A549 (cell line): ENCODE measurements around the gene MRPL20. TPM values are rescaled to one million over a fixed set of nuclear protein-coding genes. Genes with fewer than 3 reads are reported as not detected.
"Not testable (repeated sequence)": the region's sequence is repeated elsewhere in the genome, so short reads cannot be mapped to it uniquely, and the experiment has no call there.

Experiments used
- ATAC-seq, 2 experiments: fragments of 200-7000 bp in 1 of 2; fragments of >200 bp in 1 of 2; cut with Nextera tagmentation in 1 of 2; cut with Tn5 transposase in 1 of 2; 3 replicates each; pipeline versions ENCODE4 v1.8.0 to v1.9.1; 2018 to 2020; ENCODE audit warnings: mild to moderate bottlenecking in 1 of 2, moderate library complexity in 1 of 2
- CTCF ChIA-PET: fragments of 300-600 bp; sonication (Branson Sonifier 250); formaldehyde crosslinking; extraction: SDS; loops from one replicate; lab custom pipeline; 2021; ENCODE audit warnings: antibody characterized with exemption, inconsistent platforms; lab: Yijun Ruan, JAX
- POLR2A ChIA-PET: fragments of 350-600 bp; formaldehyde crosslinking; extraction: SDS; loops from one replicate; lab custom pipeline; 2021; ENCODE audit warnings: antibody characterized with exemption, inconsistent platforms; lab: Yijun Ruan, JAX
- DNase-seq, 2 experiments: peaks; one replicate each; pipeline versions ENCODE4 v3.0.0 to v3.0.0-alpha.2; 2011 to 2016; ENCODE audit warnings: low read depth in 1 of 2, low spot score in 1 of 2
- FAIRE-seq: peaks from 2 replicates; lab custom pipeline; 2011; peaks lifted over from hg19 to GRCh38; lab: Jason Lieb, UNC
- H3K27ac ChIP-seq, 2 experiments: fragments of >200 bp; sonication (Bioruptor Twin); formaldehyde crosslinking; 3 replicates each; pipeline ENCODE4 v1.5.1; 2016 to 2017
- H3K4me1 ChIP-seq: fragments of >200 bp; sonication (Bioruptor Twin); formaldehyde crosslinking; 3 replicates; pipeline ENCODE4 v1.6.1; 2016
- H3K4me2 ChIP-seq: fragments of >200 bp; sonication (Bioruptor Twin); formaldehyde crosslinking; 3 replicates; pipeline ENCODE4 v1.6.1; 2016
- H3K4me3 ChIP-seq: fragments of >200 bp; sonication (Bioruptor Twin); formaldehyde crosslinking; 3 replicates; pipeline ENCODE4 v1.5.1; 2016
- H3K9me3 ChIP-seq: fragments of >200 bp; sonication (Bioruptor Twin); formaldehyde crosslinking; 3 replicates; pipeline ENCODE4 v1.6.1; 2016
- BHLHE40 ChIP-seq: IDR thresholded peaks from 2 replicates; pipeline ENCODE4 v1.6.1; 2012; ENCODE audit warnings: low read depth, low read length, inconsistent platforms
- CBX2 ChIP-seq: fragments of 200-600 bp; sonication (generic); IDR thresholded peaks from 2 replicates; pipeline ENCODE4 v1.6.1; 2016; ENCODE audit warnings: low read depth, mild to moderate bottlenecking, borderline replicate concordance
- CBX8 ChIP-seq: fragments of 200-600 bp; sonication (generic); IDR thresholded peaks from 2 replicates; pipeline ENCODE4 v1.6.1; 2016
- CEBPB ChIP-seq, 2 experiments: fragments of >200 bp in 1 of 2; sonication (Bioruptor Twin) in 1 of 2; formaldehyde crosslinking in 1 of 2; IDR thresholded peaks; 2 replicates each; pipeline ENCODE4 v1.6.1; 2012 to 2016
- CHD4 ChIP-seq: fragments of 200-600 bp; sonication (generic); IDR thresholded peaks from 2 replicates; pipeline ENCODE4 v1.6.1; 2016; ENCODE audit warnings: antibody characterized with exemption, mild to moderate bottlenecking, borderline replicate concordance
- EHMT2 ChIP-seq: fragments of 200-600 bp; sonication (generic); IDR thresholded peaks from 2 replicates; pipeline ENCODE4 v1.6.1; 2016; ENCODE audit warnings: antibody characterized with exemption, low read depth, mild to moderate bottlenecking, moderate library complexity
- EP300 ChIP-seq, 2 experiments: fragments of >200 bp; sonication (Bioruptor Twin); formaldehyde crosslinking; IDR thresholded peaks; 2 replicates in 1 of 2; 3 replicates in 1 of 2; pipeline ENCODE4 v1.6.1; 2016 to 2017
- FOSB ChIP-seq: fragments of 250-450 bp; sonication (Bioruptor Pico); IDR thresholded peaks from 2 replicates; pipeline ENCODE4 v1.5.0; 2020; ENCODE audit warnings: mild to moderate bottlenecking, moderate library complexity
- GATA3 ChIP-seq: IDR thresholded peaks from 2 replicates; pipeline ENCODE4 v1.6.1; 2012; ENCODE audit warnings: borderline replicate concordance
- HDAC2 ChIP-seq: fragments of 200-600 bp; sonication (generic); IDR thresholded peaks from 2 replicates; pipeline ENCODE4 v1.6.1; 2016
- HOXA7 ChIP-seq: fragments of 250-450 bp; sonication (Bioruptor Pico); IDR thresholded peaks from 2 replicates; pipeline ENCODE4 v1.5.0; 2020; ENCODE audit warnings: mild to moderate bottlenecking, moderate library complexity
- NR3C1 ChIP-seq: fragments of >200 bp; sonication (Bioruptor Twin); formaldehyde crosslinking; IDR thresholded peaks from 3 replicates; pipeline ENCODE4 v1.6.1; 2017
- POLR2A ChIP-seq: IDR thresholded peaks from 2 replicates; pipeline ENCODE4 v1.6.1; 2012; ENCODE audit warnings: mild to moderate bottlenecking, low read length
- TP53 ChIP-seq: fragments of 250-450 bp; sonication (Bioruptor Pico); IDR thresholded peaks from 2 replicates; pipeline ENCODE4 v1.5.0; 2021; ENCODE audit warnings: mild to moderate bottlenecking, moderate library complexity
- ZFP36 ChIP-seq: fragments of 450-650 bp; IDR thresholded peaks from 2 replicates; pipeline ENCODE4 v1.6.1; 2014; ENCODE audit warnings: borderline replicate concordance; ENCODE audit not compliant: partially characterized antibody
- WGBS: methylation state at CpG from one replicate; pipeline ENCODE4 v1.1.6; 2017; ENCODE audit errors: missing lambda C conversion rate; 5-methylcytosine and 5-hydroxymethylcytosine counted together
- polyA plus RNA-seq, 4 experiments: library from polyadenylated mRNA; depleted of rRNA in 3 of 4; stranded (reverse); fragments of >200 nt; fragmentation: RNase III in 1 of 4; extraction: RNeasy Plus Mini Kit Qiagen cat#74134 plus additional on column Dnase treatment in 1 of 4; gene quantifications; 2 replicates in 3 of 4; 3 replicates in 1 of 4; pipeline ENCODE4 v1.2.3, GENCODE V29; 2011 to 2017
- TF ChIP-seq, protein P1 (sequence below): fragments of 200-600 bp; sonication (generic); IDR thresholded peaks from 2 replicates; pipeline ENCODE4 v1.6.1; 2016; ENCODE audit warnings: antibody characterized with exemption, mild to moderate bottlenecking, moderate library complexity
- TF ChIP-seq, protein P2 (sequence below): IDR thresholded peaks from 2 replicates; pipeline ENCODE4 v1.6.1; 2012; ENCODE audit warnings: low read depth, borderline replicate concordance
- TF ChIP-seq, protein P3 (sequence below): IDR thresholded peaks from 2 replicates; pipeline ENCODE4 v1.6.1; 2012
- TF ChIP-seq, protein P4 (sequence below): fragments of >200 bp; sonication (Bioruptor Twin); formaldehyde crosslinking; IDR thresholded peaks from 3 replicates; pipeline ENCODE4 v1.5.1; 2016
- TF ChIP-seq, protein P5 (sequence below): fragments of >200 bp; sonication (Bioruptor Twin); formaldehyde crosslinking; IDR thresholded peaks from 3 replicates; pipeline ENCODE4 v1.6.1; 2016
- TF ChIP-seq, protein P6 (sequence below): fragments of >200 bp; sonication (Bioruptor Twin); formaldehyde crosslinking; IDR thresholded peaks from 2 replicates; pipeline ENCODE4 v1.6.1; 2016

The MRPL20 gene
- polyA plus RNA-seq, 2 of the 4 experiments (the other 2 are of a cell fraction), result 158 to 163 TPM

DNA sequence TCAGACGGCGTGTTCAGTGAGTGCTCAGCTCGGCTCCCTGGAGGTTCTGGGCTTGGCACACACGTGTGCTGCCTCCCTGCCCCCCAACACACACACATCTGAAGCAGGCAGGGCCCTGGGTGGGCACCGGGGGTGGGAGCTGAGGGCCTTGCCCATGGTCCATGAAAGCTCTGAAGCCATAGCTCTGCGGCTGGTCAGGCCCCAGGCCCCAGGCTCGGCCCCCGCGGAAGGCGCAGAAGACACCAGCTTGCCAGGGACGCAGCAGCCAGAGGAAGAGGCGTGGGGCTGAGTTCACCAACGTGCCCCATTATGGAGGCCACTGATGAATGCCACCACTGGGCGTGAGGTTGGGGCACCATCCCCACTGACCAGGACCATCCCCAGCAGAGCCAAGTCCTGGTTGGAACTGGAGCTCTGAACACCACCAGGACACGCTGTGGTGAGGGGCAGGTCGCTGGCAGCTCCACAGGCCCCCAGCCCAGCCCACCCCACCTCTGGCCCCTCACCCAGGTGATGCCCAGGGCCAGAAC, 36.3 kb downstream of the MRPL20 start:
- DNase-seq (no peak), FAIRE-seq (no peak), ATAC-seq (no peak)
- Histone ChIP-seq H3K9me3 (no peaks in the 10 kb centered on the region), H3K4me2 (no peak overlapping the region), H3K27ac (no peak overlapping the region), H3K4me1 (peaks cover 10% of the 10 kb centered on the region), H3K4me3 (no peak overlapping the region)
- 88% methylated on average over 8 of the region's 16 CpGs for WGBS
- TF ChIP-seq NR3C1 (no peak), CBX2 (no peak), CHD4 (no peak), EHMT2 (no peak), FOSB (CRISPR knock-in tag) (no peak), GATA3 (no peak), CEBPB (IDR thresholded peaks at IDR 0.05) (no peak)
- TF ChIP-seq, protein P1, sequence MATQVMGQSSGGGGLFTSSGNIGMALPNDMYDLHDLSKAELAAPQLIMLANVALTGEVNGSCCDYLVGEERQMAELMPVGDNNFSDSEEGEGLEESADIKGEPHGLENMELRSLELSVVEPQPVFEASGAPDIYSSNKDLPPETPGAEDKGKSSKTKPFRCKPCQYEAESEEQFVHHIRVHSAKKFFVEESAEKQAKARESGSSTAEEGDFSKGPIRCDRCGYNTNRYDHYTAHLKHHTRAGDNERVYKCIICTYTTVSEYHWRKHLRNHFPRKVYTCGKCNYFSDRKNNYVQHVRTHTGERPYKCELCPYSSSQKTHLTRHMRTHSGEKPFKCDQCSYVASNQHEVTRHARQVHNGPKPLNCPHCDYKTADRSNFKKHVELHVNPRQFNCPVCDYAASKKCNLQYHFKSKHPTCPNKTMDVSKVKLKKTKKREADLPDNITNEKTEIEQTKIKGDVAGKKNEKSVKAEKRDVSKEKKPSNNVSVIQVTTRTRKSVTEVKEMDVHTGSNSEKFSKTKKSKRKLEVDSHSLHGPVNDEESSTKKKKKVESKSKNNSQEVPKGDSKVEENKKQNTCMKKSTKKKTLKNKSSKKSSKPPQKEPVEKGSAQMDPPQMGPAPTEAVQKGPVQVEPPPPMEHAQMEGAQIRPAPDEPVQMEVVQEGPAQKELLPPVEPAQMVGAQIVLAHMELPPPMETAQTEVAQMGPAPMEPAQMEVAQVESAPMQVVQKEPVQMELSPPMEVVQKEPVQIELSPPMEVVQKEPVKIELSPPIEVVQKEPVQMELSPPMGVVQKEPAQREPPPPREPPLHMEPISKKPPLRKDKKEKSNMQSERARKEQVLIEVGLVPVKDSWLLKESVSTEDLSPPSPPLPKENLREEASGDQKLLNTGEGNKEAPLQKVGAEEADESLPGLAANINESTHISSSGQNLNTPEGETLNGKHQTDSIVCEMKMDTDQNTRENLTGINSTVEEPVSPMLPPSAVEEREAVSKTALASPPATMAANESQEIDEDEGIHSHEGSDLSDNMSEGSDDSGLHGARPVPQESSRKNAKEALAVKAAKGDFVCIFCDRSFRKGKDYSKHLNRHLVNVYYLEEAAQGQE, result no peak
- TF ChIP-seq, protein P2, sequence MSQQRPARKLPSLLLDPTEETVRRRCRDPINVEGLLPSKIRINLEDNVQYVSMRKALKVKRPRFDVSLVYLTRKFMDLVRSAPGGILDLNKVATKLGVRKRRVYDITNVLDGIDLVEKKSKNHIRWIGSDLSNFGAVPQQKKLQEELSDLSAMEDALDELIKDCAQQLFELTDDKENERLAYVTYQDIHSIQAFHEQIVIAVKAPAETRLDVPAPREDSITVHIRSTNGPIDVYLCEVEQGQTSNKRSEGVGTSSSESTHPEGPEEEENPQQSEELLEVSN, result no peak
- ChIA-PET POLR2A (interaction anchor here (0.7 to 1.1 kb wide), 3 partner anchors 12 to 18 kb away, joined by 3 to 4 read pairs (median 3); no protein-coding TSS in a partner anchor), CTCF (interaction anchor here (1.2 to 6.1 kb wide), 15 partner anchors 8 to 387 kb away, joined by 3 to 73 read pairs (median 7); partner anchors contain the start of gene DVL1)

DNA sequence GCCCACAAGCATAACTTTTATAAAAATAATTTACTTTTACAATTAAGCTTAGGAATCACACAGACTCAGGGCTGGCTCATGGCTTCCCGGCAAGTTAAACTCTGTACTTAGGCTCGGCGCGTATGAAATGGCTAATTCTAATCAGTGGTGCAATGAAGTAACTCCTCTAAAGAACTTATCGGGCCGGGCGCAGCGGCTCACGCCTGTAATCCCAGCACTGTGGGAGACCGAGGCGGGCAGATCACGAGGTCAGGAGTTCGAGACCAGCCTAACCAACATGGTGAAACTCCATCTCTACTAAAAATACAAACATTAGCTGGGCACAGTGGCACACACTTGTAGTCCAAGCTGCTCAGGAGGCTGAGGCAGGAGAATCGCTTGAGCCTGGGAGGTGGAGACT, 37.0 kb downstream of the MRPL20 start:
- DNase-seq, H3K9me3 ChIP-seq, H3K4me3 ChIP-seq, FAIRE-seq, ATAC-seq, H3K27ac ChIP-seq, H3K4me2 ChIP-seq: not testable (repeated sequence)
- H3K4me1 ChIP-seq, result peaks cover 10% of the 10 kb centered on the region
- ChIA-PET CTCF (interaction anchor here (0.6 to 6.1 kb wide), 7 partner anchors 10 to 386 kb away, joined by 3 to 73 read pairs (median 9); partner anchors contain the start of gene DVL1), POLR2A (interaction anchor here (0.7 kb wide), 1 partner anchor 11 kb away, joined by 3 read pairs; no protein-coding TSS in a partner anchor)
- 90% methylated on average over 13 of the region's 14 CpGs for WGBS

DNA sequence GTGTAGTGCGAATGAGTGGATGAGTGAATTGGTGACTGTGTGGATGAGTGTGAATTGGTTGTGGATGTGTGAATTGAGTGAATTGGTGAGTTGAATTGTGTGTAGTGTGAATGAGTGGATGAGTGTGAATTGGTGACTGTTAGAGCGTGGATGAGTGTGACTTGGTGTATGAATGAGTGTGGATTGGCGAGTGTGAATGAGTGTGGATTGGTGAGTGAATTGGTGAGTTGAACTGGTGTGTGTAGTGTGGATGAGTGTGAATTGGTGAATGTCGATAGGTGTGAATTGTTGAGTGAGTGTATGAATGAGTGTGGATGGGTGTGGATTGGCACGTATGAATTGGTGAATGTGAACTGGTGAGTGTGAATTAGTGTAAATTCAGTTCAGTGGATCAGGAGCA, 39.8 kb downstream of the MRPL20 start:
- no peak overlapping the region for H3K4me3 ChIP-seq
- ChIA-PET POLR2A (no interaction called here), CTCF (interaction anchor here (6.1 kb wide), 1 partner anchor 22 kb away, joined by 73 read pairs; the partner anchor contains the start of gene DVL1)
- DNase-seq (no peak), ATAC-seq (no peak)
- WGBS, result 87% methylated on average over 5 of the region's 5 CpGs
- TF ChIP-seq EP300 (IDR thresholded peaks at IDR 0.05) (no peak), POLR2A (no peak), BHLHE40 (no peak), ZFP36 (no peak), HDAC2 (no peak), CBX8 (no peak), CEBPB (IDR thresholded peaks at IDR 0.05) (no peak), TP53 (CRISPR knock-in tag) (no peak), HOXA7 (CRISPR knock-in tag) (no peak)
- TF ChIP-seq, protein P3, sequence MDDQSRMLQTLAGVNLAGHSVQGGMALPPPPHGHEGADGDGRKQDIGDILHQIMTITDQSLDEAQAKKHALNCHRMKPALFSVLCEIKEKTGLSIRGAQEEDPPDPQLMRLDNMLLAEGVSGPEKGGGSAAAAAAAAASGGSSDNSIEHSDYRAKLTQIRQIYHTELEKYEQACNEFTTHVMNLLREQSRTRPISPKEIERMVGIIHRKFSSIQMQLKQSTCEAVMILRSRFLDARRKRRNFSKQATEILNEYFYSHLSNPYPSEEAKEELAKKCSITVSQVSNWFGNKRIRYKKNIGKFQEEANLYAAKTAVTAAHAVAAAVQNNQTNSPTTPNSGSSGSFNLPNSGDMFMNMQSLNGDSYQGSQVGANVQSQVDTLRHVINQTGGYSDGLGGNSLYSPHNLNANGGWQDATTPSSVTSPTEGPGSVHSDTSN, result no peak
- TF ChIP-seq, protein P4, sequence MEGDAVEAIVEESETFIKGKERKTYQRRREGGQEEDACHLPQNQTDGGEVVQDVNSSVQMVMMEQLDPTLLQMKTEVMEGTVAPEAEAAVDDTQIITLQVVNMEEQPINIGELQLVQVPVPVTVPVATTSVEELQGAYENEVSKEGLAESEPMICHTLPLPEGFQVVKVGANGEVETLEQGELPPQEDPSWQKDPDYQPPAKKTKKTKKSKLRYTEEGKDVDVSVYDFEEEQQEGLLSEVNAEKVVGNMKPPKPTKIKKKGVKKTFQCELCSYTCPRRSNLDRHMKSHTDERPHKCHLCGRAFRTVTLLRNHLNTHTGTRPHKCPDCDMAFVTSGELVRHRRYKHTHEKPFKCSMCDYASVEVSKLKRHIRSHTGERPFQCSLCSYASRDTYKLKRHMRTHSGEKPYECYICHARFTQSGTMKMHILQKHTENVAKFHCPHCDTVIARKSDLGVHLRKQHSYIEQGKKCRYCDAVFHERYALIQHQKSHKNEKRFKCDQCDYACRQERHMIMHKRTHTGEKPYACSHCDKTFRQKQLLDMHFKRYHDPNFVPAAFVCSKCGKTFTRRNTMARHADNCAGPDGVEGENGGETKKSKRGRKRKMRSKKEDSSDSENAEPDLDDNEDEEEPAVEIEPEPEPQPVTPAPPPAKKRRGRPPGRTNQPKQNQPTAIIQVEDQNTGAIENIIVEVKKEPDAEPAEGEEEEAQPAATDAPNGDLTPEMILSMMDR, result no peak
- TF ChIP-seq, protein P5, sequence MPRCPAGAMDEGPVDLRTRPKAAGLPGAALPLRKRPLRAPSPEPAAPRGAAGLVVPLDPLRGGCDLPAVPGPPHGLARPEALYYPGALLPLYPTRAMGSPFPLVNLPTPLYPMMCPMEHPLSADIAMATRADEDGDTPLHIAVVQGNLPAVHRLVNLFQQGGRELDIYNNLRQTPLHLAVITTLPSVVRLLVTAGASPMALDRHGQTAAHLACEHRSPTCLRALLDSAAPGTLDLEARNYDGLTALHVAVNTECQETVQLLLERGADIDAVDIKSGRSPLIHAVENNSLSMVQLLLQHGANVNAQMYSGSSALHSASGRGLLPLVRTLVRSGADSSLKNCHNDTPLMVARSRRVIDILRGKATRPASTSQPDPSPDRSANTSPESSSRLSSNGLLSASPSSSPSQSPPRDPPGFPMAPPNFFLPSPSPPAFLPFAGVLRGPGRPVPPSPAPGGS, result no peak
- TF ChIP-seq, protein P6, sequence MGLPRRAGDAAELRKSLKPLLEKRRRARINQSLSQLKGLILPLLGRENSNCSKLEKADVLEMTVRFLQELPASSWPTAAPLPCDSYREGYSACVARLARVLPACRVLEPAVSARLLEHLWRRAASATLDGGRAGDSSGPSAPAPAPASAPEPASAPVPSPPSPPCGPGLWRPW, result no peak
- TF ChIP-seq, all 56 proteins: peak for 0
- Histone ChIP-seq H3K9me3 (no peaks in the 10 kb centered on the region), H3K27ac (no peak overlapping the region), H3K4me1 (no peaks in the 10 kb centered on the region), H3K4me2 (no peak overlapping the region)
- no peak for FAIRE-seq
